HCT116 (cell line): ENCODE results near the gene P2RY13. TPM values are rescaled to one million over a fixed set of nuclear protein-coding genes. Genes with fewer than 3 reads are reported as not detected.

Experiments used
- ATAC-seq: fragments of 200-7000 bp; cut with Tn5 transposase; 2 replicates; pipeline ENCODE4 v1.9.1; 2020; ENCODE audit warnings: mild to moderate bottlenecking, moderate library complexity
- BruUV-seq: library from RNA; stranded (reverse); fragments of 400-500 nt; replicated peaks from 2 replicates; lab custom pipeline; 2021; lab: Mats Ljungman, UMichigan
- CTCF ChIA-PET: fragments of 300-600 bp; sonication (Branson Sonifier 250); formaldehyde crosslinking; loops from one replicate; lab custom pipeline; 2021; ENCODE audit warnings: antibody characterized with exemption; lab: Charles Lee
- POLR2A ChIA-PET: fragments of 300-600, 350-600 bp; sonication (Branson Sonifier 250); formaldehyde crosslinking; loops from one replicate; lab custom pipeline; 2021; ENCODE audit warnings: antibody characterized with exemption; lab: Charles Lee
- RAD21 ChIA-PET, 2 experiments: fragments of 300-600 bp; sonication (Branson Sonifier 250); formaldehyde crosslinking; loops; one replicate each; lab custom pipeline; 2023; ENCODE audit warnings: low total read pairs in 2 of 2; ENCODE audit not compliant: uncharacterized antibody in 2 of 2, unreplicated experiment in 2 of 2, low non-redundant PET in 1 of 2; lab: Charles Lee
- DNase-seq: peaks from one replicate; pipeline ENCODE4 v3.0.0-alpha.2; 2010; ENCODE audit warnings: low read depth, low spot score
- H2AFZ ChIP-seq: fragments of 200-600 bp; shearing (Covaris generic), sonication (generic); 2 replicates; pipeline ENCODE4 v1.6.1; 2017; ENCODE audit warnings: low read depth, mixed run types, mixed read lengths, antibody characterized with exemption, low read length; ENCODE audit not compliant: poor library complexity, severe bottlenecking
- H3K27ac ChIP-seq: 2 replicates; pipeline ENCODE4 v1.5.1; 2012; ENCODE audit warnings: low read depth, low read length
- H3K27me3 ChIP-seq: fragments of 200-600 bp; sonication (generic); 2 replicates; pipeline ENCODE4 v1.6.1; 2016; ENCODE audit warnings: mixed run types, low read length, mixed read lengths; ENCODE audit not compliant: insufficient read depth
- H3K36me3 ChIP-seq, 2 experiments: fragments of 200-500 bp in 1 of 2; fragments of 200-600 bp in 1 of 2; sonication (Bioruptor generic) in 1 of 2; sonication (generic) in 1 of 2; 2 replicates each; pipeline versions ENCODE4 v1.5.1 to v1.6.1; 2014 to 2016; ENCODE audit warnings: low read length in 2 of 2, inconsistent platforms in 1 of 2, mixed read lengths in 1 of 2, mixed run types in 1 of 2; ENCODE audit not compliant: insufficient read depth in 2 of 2, control insufficient read depth in 1 of 2
- H3K4me1 ChIP-seq, 2 experiments: fragments of 200-600 bp in 1 of 2; sonication (generic) in 1 of 2; 2 replicates each; pipeline versions ENCODE4 v1.5.1 to v1.6.1; 2012 to 2017; ENCODE audit warnings: low read length in 2 of 2, inconsistent platforms in 1 of 2, mild to moderate bottlenecking in 1 of 2, mixed read lengths in 1 of 2, mixed run types in 1 of 2, moderate library complexity in 1 of 2; ENCODE audit not compliant: insufficient read depth in 2 of 2, control insufficient read depth in 1 of 2
- H3K4me2 ChIP-seq: fragments of 200-600 bp; sonication (generic); 2 replicates; pipeline ENCODE4 v1.6.1; 2017; ENCODE audit warnings: mixed run types, low read length, mixed read lengths
- H3K4me3 ChIP-seq, 2 experiments: fragments of 200-600 bp in 1 of 2; sonication (generic) in 1 of 2; replicated peaks in 1 of 2; 2 replicates each; pipeline ENCODE4 v1.5.1; 2011 to 2016; ENCODE audit warnings: low read length in 2 of 2, control low read depth in 1 of 2, low read depth in 1 of 2, mild to moderate bottlenecking in 1 of 2, mixed read lengths in 1 of 2, mixed run types in 1 of 2
- H3K79me2 ChIP-seq: fragments of 200-600 bp; sonication (generic); 2 replicates; pipeline ENCODE4 v1.6.1; 2017; ENCODE audit warnings: mild to moderate bottlenecking, mixed run types, low read length, moderate library complexity, mixed read lengths; ENCODE audit not compliant: insufficient read depth
- H3K9ac ChIP-seq: fragments of 200-600 bp; sonication (generic); 2 replicates; pipeline ENCODE4 v1.6.1; 2016; ENCODE audit warnings: low read length, mixed read lengths
- H3K9me2 ChIP-seq: fragments of 200-600 bp; sonication (generic), shearing (Covaris generic); 2 replicates; pipeline ENCODE4 v1.6.1; 2017; ENCODE audit warnings: mixed run types, mild to moderate bottlenecking, moderate library complexity; ENCODE audit not compliant: insufficient read depth
- H3K9me3 ChIP-seq, 2 experiments: fragments of 200-500 bp in 1 of 2; fragments of 200-600 bp in 1 of 2; sonication (Bioruptor generic) in 1 of 2; sonication (generic) in 1 of 2; 2 replicates each; pipeline ENCODE4 v1.6.1; 2014 to 2017; ENCODE audit warnings: low read length in 2 of 2, mixed read lengths in 2 of 2, inconsistent platforms in 1 of 2, low read depth in 1 of 2, mild to moderate bottlenecking in 1 of 2, mixed run types in 1 of 2, moderate library complexity in 1 of 2; ENCODE audit not compliant: control insufficient read depth in 1 of 2, insufficient read depth in 1 of 2
- H4K20me1 ChIP-seq: fragments of 200-600 bp; sonication (generic), shearing (Covaris generic); 2 replicates; pipeline ENCODE4 v1.6.1; 2017; ENCODE audit warnings: mixed run types, mild to moderate bottlenecking, moderate library complexity; ENCODE audit not compliant: insufficient read depth
- CEBPB ChIP-seq: IDR thresholded peaks from 2 replicates; pipeline ENCODE4 v1.6.1; 2012; ENCODE audit warnings: low read depth
- EGR1 ChIP-seq: IDR thresholded peaks from 2 replicates; pipeline ENCODE4 v1.6.1; 2012; ENCODE audit warnings: low read depth
- ELF1 ChIP-seq: IDR thresholded peaks from 2 replicates; pipeline ENCODE4 v1.6.1; 2012; ENCODE audit warnings: low read depth, borderline replicate concordance
- EZH2 ChIP-seq: fragments of 200-600 bp; sonication (generic); IDR thresholded peaks from 2 replicates; pipeline ENCODE4 v1.6.1; 2017; ENCODE audit warnings: antibody characterized with exemption, mixed run types
- FOSL1 ChIP-seq: IDR thresholded peaks from 2 replicates; pipeline ENCODE4 v1.6.1; 2012; ENCODE audit warnings: low read depth
- JUND ChIP-seq: IDR thresholded peaks from 2 replicates; pipeline ENCODE4 v1.6.1; 2012
- POLR2A ChIP-seq: IDR thresholded peaks from 2 replicates; pipeline ENCODE4 v1.7.0; 2011; ENCODE audit warnings: borderline replicate concordance; ENCODE audit not compliant: insufficient read depth, insufficient read length; ENCODE audit errors: extremely low read depth
- POLR2AphosphoS5 ChIP-seq: IDR thresholded peaks from 2 replicates; pipeline ENCODE4 v1.6.1; 2011; ENCODE audit warnings: mild to moderate bottlenecking, low read depth, low read length, moderate library complexity
- RAD21 ChIP-seq: IDR thresholded peaks from 2 replicates; pipeline ENCODE4 v1.6.1; 2012; ENCODE audit warnings: low read depth, mild to moderate bottlenecking
- SIN3A ChIP-seq: IDR thresholded peaks from 2 replicates; pipeline ENCODE4 v1.6.1; 2012; ENCODE audit warnings: low read depth
- SP1 ChIP-seq: IDR thresholded peaks from 2 replicates; pipeline ENCODE4 v1.6.1; 2012; ENCODE audit warnings: low read depth
- SRF ChIP-seq: IDR thresholded peaks from 2 replicates; pipeline ENCODE4 v1.6.1; 2012; ENCODE audit warnings: low read depth
- TCF7L2 ChIP-seq: IDR thresholded peaks from 2 replicates; pipeline ENCODE4 v1.7.0; 2011; ENCODE audit warnings: borderline replicate concordance, inconsistent platforms; ENCODE audit not compliant: insufficient read depth, insufficient read length; ENCODE audit errors: extremely low read depth
- YY1 ChIP-seq: IDR thresholded peaks from 2 replicates; pipeline ENCODE4 v1.6.1; 2011; ENCODE audit warnings: low read length, low read depth, moderate library complexity, mild to moderate bottlenecking; ENCODE audit not compliant: insufficient replicate concordance; ENCODE audit errors: extremely low read depth
- ZFX ChIP-seq: fragments of 450-650 bp; IDR thresholded peaks from 2 replicates; pipeline ENCODE4 v1.6.1; 2017
- intact Hi-C: fragments of 100-400 bp; cut with micrococcal nuclease; formaldehyde crosslinking; loops from 2 replicates; pipeline ENCODE4 v1.10.0; 2022
- total RNA-seq: library from RNA; stranded (reverse); gene quantifications from one replicate; pipeline ENCODE4 v1.2.1, GENCODE V29; 2021; ENCODE audit not compliant: unreplicated experiment
- TF ChIP-seq, protein P1 (sequence below), 3 experiments: fragments of 200-600 bp in 1 of 3; sonication (generic) in 1 of 3; IDR thresholded peaks in 2 of 3; conservative IDR thresholded peaks in 1 of 3; 2 replicates each; pipeline ENCODE4 v1.5.1; 2012 to 2017; ENCODE audit warnings: low read depth in 2 of 3, low read length in 2 of 3, antibody characterized with exemption in 1 of 3, borderline replicate concordance in 1 of 3, control low read depth in 1 of 3, mild to moderate bottlenecking in 1 of 3, mixed read lengths in 1 of 3, mixed run types in 1 of 3, moderate library complexity in 1 of 3; ENCODE audit not compliant: insufficient read depth in 1 of 3
- TF ChIP-seq, protein P2 (sequence below): IDR thresholded peaks from 2 replicates; pipeline ENCODE4 v1.6.1; 2012
- TF ChIP-seq, protein P3 (sequence below): IDR thresholded peaks from 2 replicates; pipeline ENCODE4 v1.6.1; 2011; ENCODE audit warnings: mild to moderate bottlenecking, low read length, moderate library complexity; ENCODE audit not compliant: insufficient replicate concordance; ENCODE audit errors: extremely low read depth
- TF ChIP-seq, protein P4 (sequence below): IDR thresholded peaks from 2 replicates; pipeline ENCODE4 v1.6.1; 2012; ENCODE audit warnings: low read depth

Gene P2RY13
- total RNA-seq, 1 experiment from 2014 or later, result not detected

DNA sequence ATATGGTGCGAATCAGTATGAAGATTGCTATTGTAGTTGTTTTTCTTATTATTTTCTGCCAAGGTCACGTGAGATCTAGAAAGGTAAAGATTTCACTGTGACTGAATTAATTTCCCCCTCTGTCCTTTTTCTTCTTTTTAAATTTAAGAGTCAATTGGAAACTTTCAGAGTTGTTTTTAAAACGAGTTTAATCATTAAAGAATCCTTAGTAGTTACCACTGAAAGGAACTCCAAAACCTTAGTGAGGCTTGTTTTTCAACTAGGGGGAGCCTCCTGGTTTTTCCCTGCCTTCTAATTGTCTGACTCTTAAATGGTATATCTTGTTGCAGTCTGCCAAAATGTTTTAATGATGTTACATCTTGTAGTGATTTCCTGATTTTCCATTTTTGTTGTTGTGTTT lies 37.6 kb upstream of the P2RY13 start (continued):
- TF ChIP-seq, protein P1, sequence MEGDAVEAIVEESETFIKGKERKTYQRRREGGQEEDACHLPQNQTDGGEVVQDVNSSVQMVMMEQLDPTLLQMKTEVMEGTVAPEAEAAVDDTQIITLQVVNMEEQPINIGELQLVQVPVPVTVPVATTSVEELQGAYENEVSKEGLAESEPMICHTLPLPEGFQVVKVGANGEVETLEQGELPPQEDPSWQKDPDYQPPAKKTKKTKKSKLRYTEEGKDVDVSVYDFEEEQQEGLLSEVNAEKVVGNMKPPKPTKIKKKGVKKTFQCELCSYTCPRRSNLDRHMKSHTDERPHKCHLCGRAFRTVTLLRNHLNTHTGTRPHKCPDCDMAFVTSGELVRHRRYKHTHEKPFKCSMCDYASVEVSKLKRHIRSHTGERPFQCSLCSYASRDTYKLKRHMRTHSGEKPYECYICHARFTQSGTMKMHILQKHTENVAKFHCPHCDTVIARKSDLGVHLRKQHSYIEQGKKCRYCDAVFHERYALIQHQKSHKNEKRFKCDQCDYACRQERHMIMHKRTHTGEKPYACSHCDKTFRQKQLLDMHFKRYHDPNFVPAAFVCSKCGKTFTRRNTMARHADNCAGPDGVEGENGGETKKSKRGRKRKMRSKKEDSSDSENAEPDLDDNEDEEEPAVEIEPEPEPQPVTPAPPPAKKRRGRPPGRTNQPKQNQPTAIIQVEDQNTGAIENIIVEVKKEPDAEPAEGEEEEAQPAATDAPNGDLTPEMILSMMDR (IDR thresholded peaks at IDR 0.05 in 2 of 3, conservative IDR thresholded peaks at IDR 0.05 in 1 of 3; ENCODE audit: borderline replicate concordance in 1 of 3, insufficient read depth in 1 of 3, low read depth in 2 of 3, low read length in 2 of 3), result no peak
- TF ChIP-seq JUND (no peak), SP1 (no peak), RAD21 (no peak), TCF7L2 (no peak), POLR2A (no peak), SRF (no peak)

DNA sequence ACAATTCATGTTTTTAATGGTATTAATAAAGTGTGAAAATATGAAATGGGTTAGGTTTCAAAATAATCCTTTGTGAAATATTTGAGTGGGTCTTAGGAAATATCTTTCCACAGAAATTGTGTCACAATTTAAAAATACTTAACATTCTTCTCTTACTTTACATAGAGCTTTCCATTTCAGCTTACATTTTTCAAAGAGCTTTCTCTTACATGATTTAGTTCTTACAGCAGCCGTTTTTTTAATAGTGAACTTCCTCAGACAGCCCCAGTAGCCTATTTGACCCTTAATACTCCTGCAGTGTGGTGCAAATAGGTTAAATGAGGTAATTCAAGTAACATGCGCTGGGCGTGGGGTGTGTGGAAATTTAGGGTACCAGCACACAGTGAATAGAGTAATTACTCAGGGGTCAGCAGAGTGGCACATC lies 33.4 kb upstream of the P2RY13 start:
- POLR2A ChIA-PET, result no interaction called here
- Histone ChIP-seq H3K36me3 (no peaks in the 10 kb centered on the region), H3K4me3 (no peak overlapping the region), H3K9me3 (no peaks in the 10 kb centered on the region), H4K20me1 (no peaks in the 10 kb centered on the region), H3K79me2 (no peaks in the 10 kb centered on the region), H3K27ac (no peak overlapping the region), H3K4me2 (no peak overlapping the region), H3K9me2 (no peaks in the 10 kb centered on the region), H3K27me3 (no peaks in the 10 kb centered on the region), H3K4me1 (no peaks in the 10 kb centered on the region), H3K9ac (no peak overlapping the region), H2AFZ (no peak overlapping the region)
- no TSS peak for BruUV-seq
- no peak for ATAC-seq
- intact Hi-C loops, result no loop called here
- CTCF ChIA-PET, result no interaction called here
- RAD21 ChIA-PET, result no interaction called here
- no peak for DNase-seq
- TF ChIP-seq POLR2AphosphoS5 (no peak), RAD21 (no peak), EZH2 (no peak), YY1 (no peak), CEBPB (no peak), FOSL1 (no peak), TCF7L2 (no peak), SIN3A (no peak), ZFX (no peak), ELF1 (no peak), JUND (no peak), EGR1 (no peak)
- TF ChIP-seq, protein P2, sequence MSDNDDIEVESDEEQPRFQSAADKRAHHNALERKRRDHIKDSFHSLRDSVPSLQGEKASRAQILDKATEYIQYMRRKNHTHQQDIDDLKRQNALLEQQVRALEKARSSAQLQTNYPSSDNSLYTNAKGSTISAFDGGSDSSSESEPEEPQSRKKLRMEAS, result no peak
- TF ChIP-seq, protein P3, sequence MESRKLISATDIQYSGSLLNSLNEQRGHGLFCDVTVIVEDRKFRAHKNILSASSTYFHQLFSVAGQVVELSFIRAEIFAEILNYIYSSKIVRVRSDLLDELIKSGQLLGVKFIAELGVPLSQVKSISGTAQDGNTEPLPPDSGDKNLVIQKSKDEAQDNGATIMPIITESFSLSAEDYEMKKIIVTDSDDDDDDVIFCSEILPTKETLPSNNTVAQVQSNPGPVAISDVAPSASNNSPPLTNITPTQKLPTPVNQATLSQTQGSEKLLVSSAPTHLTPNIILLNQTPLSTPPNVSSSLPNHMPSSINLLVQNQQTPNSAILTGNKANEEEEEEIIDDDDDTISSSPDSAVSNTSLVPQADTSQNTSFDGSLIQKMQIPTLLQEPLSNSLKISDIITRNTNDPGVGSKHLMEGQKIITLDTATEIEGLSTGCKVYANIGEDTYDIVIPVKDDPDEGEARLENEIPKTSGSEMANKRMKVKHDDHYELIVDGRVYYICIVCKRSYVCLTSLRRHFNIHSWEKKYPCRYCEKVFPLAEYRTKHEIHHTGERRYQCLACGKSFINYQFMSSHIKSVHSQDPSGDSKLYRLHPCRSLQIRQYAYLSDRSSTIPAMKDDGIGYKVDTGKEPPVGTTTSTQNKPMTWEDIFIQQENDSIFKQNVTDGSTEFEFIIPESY, result no peak
- TF ChIP-seq, protein P4, sequence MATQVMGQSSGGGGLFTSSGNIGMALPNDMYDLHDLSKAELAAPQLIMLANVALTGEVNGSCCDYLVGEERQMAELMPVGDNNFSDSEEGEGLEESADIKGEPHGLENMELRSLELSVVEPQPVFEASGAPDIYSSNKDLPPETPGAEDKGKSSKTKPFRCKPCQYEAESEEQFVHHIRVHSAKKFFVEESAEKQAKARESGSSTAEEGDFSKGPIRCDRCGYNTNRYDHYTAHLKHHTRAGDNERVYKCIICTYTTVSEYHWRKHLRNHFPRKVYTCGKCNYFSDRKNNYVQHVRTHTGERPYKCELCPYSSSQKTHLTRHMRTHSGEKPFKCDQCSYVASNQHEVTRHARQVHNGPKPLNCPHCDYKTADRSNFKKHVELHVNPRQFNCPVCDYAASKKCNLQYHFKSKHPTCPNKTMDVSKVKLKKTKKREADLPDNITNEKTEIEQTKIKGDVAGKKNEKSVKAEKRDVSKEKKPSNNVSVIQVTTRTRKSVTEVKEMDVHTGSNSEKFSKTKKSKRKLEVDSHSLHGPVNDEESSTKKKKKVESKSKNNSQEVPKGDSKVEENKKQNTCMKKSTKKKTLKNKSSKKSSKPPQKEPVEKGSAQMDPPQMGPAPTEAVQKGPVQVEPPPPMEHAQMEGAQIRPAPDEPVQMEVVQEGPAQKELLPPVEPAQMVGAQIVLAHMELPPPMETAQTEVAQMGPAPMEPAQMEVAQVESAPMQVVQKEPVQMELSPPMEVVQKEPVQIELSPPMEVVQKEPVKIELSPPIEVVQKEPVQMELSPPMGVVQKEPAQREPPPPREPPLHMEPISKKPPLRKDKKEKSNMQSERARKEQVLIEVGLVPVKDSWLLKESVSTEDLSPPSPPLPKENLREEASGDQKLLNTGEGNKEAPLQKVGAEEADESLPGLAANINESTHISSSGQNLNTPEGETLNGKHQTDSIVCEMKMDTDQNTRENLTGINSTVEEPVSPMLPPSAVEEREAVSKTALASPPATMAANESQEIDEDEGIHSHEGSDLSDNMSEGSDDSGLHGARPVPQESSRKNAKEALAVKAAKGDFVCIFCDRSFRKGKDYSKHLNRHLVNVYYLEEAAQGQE, result no peak
